B cell (primary cell): ENCODE results near the gene CYLC1.
A peak's percentile ranks its signal among the peaks of the same experiment; 100 is the strongest.

ENCODE experiments used
- CTCF ChIP-seq: fragments of 200-600 bp; IDR thresholded peaks from one replicate; pipeline ENCODE4 v1.8.0; 2022; ENCODE audit warnings: antibody characterized with exemption, mild to moderate bottlenecking
- EZH2 ChIP-seq: IDR thresholded peaks from 2 replicates; pipeline ENCODE4 v1.6.1; 2012; ENCODE audit warnings: borderline replicate concordance, low read depth, mild to moderate bottlenecking, moderate library complexity, low read length; ENCODE audit not compliant: insufficient read depth, poor library complexity, severe bottlenecking

GRCh38 chrX:83845397-83845796, 15.5 kb upstream of the CYLC1 start:
- peak; percentile 68 for TF ChIP-seq CTCF
- no peak for TF ChIP-seq EZH2
